Prostate gland (tissue), 2 donors: ENCODE measurements around the gene RAB4B. TPM values are rescaled to one million over a fixed set of nuclear protein-coding genes. Genes with fewer than 3 reads are reported as not detected.

Source experiments
- DNase-seq: peaks from one replicate; pipeline ENCODE4 v3.0.0-alpha.2; 2019; ENCODE audit warnings: low spot score
- H3K27ac ChIP-seq, 2 donors: fragments of 200-600 bp; sonication (generic); 2 replicates each; pipeline ENCODE4 v1.5.1; 2017 to 2019
- H3K27me3 ChIP-seq: fragments of 200-600 bp; sonication (generic); replicated peaks from 2 replicates; pipeline ENCODE4 v1.5.1; 2019; ENCODE audit not compliant: insufficient read depth
- H3K36me3 ChIP-seq, 2 donors: fragments of 200-600 bp; sonication (generic); 1 replicate in 1 of 2; 2 replicates in 1 of 2; pipeline versions ENCODE4 v1.5.1 to v1.8.1; 2017 to 2019
- H3K4me1 ChIP-seq: fragments of 200-600 bp; sonication (generic); replicated peaks from 2 replicates; pipeline ENCODE4 v1.5.1; 2019
- H3K4me3 ChIP-seq, 2 donors: fragments of 200-600 bp; sonication (generic); 2 replicates each; pipeline ENCODE4 v1.5.1; 2017 to 2019
- H3K9me3 ChIP-seq: fragments of 200-600 bp; sonication (generic); 2 replicates; pipeline ENCODE4 v1.5.1; 2017
- POLR2A ChIP-seq: fragments of 450-650 bp; IDR thresholded peaks from one replicate; pipeline ENCODE4 v1.6.1; 2016; ENCODE audit warnings: antibody characterized with exemption, mild to moderate bottlenecking
- POLR2AphosphoS5 ChIP-seq: sonication (generic); formaldehyde crosslinking; IDR thresholded peaks from one replicate; pipeline ENCODE4 v1.6.1; 2017; ENCODE audit warnings: antibody characterized with exemption
- WGBS: methylation state at CpG from one replicate; pipeline ENCODE4 v1.1.5; 2018; 5-methylcytosine and 5-hydroxymethylcytosine counted together
- intact Hi-C: fragments of 100-400 bp; cut with DNase I; formaldehyde crosslinking; loops from one replicate; pipeline ENCODE4 v1.14.2; 2022
- total RNA-seq, 2 donors: library from RNA; depleted of rRNA; stranded (reverse); fragments of >200 nt; gene quantifications; one replicate each; pipeline ENCODE4 v1.1.0, GENCODE V29; 2016
- TF ChIP-seq, protein P1 (sequence below), 4 experiments: fragments of 200-600 bp in 2 of 4; fragments of 450-650 bp in 2 of 4; sonication (generic) in 2 of 4; IDR thresholded peaks; 1 replicate in 3 of 4; 2 replicates in 1 of 4; pipeline ENCODE4 v1.5.1; 2016 to 2019; ENCODE audit warnings: antibody characterized with exemption in 4 of 4, mild to moderate bottlenecking in 2 of 4, moderate library complexity in 2 of 4

The RAB4B gene
- total RNA-seq, 2 donors from 2014 or later: 44.8 to 51.7 TPM

DNA sequence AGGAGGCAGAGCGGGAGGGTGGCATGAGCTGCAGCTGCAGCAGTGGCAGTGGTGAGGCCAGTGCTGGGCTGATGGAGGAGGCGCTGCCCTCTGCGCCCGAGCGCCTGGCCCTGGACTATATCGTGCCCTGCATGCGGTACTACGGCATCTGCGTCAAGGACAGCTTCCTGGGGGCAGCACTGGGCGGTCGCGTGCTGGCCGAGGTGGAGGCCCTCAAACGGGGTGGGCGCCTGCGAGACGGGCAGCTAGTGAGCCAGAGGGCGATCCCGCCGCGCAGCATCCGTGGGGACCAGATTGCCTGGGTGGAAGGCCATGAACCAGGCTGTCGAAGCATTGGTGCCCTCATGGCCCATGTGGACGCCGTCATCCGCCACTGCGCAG lies 22.9 kb downstream of the RAB4B start:
- TF ChIP-seq POLR2A (no peak), POLR2AphosphoS5 (no peak)
- TF ChIP-seq, protein P1, sequence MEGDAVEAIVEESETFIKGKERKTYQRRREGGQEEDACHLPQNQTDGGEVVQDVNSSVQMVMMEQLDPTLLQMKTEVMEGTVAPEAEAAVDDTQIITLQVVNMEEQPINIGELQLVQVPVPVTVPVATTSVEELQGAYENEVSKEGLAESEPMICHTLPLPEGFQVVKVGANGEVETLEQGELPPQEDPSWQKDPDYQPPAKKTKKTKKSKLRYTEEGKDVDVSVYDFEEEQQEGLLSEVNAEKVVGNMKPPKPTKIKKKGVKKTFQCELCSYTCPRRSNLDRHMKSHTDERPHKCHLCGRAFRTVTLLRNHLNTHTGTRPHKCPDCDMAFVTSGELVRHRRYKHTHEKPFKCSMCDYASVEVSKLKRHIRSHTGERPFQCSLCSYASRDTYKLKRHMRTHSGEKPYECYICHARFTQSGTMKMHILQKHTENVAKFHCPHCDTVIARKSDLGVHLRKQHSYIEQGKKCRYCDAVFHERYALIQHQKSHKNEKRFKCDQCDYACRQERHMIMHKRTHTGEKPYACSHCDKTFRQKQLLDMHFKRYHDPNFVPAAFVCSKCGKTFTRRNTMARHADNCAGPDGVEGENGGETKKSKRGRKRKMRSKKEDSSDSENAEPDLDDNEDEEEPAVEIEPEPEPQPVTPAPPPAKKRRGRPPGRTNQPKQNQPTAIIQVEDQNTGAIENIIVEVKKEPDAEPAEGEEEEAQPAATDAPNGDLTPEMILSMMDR (IDR thresholded peaks at IDR 0.05): no peak
- H3K36me3 ChIP-seq: peaks cover 0 to 6% of the 10 kb centered on the region in 2 donors
- intact Hi-C loops: no loop called here
- H3K4me1 ChIP-seq: peaks cover 55% of the 10 kb centered on the region
- WGBS: 86% methylated on average over 26 of the region's 27 CpGs
- no peaks in the 10 kb centered on the region for H3K27me3 ChIP-seq
- no peaks in the 10 kb centered on the region for H3K9me3 ChIP-seq
- DNase-seq: no peak
- H3K4me3 ChIP-seq: peak overlapping the region in 1 of 2 donors; percentile 98
- peak overlapping the region; percentile 93 to 97 for H3K27ac ChIP-seq

DNA sequence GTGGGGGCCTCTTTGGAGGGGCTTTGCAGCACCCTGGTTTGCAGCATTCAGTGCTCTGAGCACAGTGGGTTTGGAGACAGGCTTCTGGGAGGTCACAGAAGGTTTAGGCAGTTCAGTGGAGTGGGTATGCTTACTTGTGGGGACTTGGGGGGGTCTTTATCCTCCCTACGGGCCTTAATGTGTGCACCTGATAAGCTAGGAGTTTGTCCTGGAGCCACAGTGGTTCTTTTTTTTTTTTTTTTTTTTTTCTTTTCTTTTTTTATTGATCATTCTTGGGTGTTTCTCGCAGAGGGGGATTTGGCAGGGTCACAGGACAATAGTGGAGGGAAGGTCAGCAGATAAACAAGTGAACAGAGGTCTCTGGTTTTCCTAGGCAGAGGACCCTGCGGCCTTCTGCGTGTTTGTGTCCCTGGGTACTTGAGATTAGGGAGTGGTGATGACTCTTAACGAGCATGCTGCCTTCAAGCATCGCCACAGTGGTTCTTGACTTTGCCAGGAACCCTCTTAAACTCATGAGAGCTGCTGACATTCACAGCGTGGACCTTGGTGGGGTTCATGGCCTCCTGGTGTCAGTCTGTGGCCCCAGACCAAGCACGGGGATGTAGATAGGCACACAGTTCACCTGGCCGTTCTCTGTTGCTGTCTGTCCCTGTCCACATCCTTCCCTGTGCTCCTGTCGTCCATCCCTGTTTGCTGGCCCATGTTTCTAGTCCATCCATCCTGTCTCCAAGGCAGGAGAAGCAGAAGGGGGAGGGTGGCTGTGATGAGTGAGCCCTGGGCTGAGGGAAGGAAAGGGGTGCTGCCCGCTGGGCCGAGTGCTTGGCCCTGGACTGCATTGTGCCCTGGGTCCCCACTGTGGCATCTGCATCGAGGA lies 23.6 kb downstream of the RAB4B start:
- WGBS: 43% methylated on average over 13 of the region's 13 CpGs
- intact Hi-C loops: no loop called here
- Histone ChIP-seq H3K9me3 (no peaks in the 10 kb centered on the region), H3K27ac (peak overlapping the region; percentile 72 to 97), H3K4me1 (peaks cover 60% of the 10 kb centered on the region), H3K36me3 (peaks cover 0 to 6% of the 10 kb centered on the region in 2 donors), H3K4me3 (peak overlapping the region in 1 of 2 donors; percentile 6), H3K27me3 (no peaks in the 10 kb centered on the region)
- TF ChIP-seq, protein P1 (IDR thresholded peaks at IDR 0.05): no peak
- TF ChIP-seq POLR2A (no peak), POLR2AphosphoS5 (no peak)
- DNase-seq: no peak

DNA sequence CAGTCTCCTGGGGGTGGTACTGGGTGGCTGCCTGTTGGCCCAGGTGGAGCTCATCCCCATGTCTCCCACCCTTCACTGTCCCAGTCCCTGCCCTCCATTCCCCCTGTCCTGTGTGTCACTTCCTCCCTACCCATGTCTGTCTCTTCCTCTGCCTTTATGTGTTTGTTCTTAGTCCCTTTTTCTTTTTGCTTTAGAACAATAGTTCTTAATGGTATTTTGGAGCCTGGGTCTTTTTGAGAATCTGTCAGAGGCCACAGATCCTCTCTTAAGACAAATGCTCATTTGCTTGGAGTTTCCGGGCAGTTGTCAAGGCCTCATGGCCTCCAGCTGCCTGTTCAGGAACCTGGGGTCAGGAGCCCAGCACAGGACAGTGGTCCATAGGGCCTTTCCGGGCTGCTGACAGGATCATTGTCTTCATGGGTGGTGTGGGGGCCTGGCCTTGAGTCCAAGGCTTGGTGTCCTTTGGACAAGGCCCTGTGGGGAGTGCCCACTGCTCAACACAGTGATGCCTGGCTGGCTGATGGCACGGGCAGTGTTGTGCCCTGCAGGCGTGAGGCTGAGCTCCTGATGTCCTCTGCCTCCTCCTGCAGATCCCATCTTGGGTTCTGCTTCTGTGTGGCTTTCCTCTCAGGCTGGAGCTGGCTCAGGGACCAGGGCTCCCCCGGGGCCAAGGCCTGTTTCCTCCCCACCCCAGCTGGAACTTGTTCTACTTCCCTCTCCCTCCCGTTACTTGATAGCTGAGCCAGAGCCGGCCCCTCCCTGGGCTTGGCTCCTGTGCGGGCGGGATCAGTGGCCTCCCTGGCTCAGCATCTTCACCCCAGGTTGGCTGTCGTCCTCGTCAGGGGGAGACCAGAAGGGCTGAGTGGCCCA lies 24.5 kb downstream of the RAB4B start:
- intact Hi-C loops: no loop called here
- peak overlapping the region in 1 of 2 donors; percentile 6 for H3K4me3 ChIP-seq
- no peak for DNase-seq

DNA sequence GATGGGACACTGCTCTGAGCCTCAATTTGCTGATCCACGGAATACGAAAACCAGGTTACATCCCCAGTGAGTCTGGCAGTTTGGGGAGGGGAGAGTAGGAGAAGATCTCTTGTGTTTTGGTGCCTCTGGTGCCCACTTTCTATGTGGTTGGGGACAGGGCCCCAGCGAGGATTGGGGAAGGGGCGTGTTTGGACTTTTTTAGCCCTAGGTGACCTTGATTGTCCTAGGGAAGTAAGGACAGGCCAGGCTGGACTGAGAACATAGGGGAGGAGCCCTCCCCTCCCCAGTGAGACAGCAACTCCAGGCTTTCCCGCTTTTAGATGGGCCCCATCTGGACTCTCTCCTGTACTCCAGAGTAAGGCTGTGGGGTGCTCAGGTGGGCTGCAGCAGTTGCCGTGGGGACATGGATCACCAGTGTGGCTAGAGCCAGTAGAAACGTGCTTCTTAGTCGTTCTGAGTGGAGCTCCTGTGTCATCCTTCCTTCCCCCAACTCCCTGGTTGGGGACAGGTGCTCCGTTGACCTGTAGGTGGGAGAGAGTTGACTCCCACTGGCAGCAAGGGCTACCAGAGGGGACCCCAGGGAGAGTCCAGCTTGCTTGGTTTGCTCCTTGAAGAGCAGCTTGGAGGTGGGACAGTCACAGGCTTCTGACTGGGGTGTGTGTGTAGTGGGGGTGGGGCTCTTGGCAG lies 25.3 kb downstream of the RAB4B start:
- Histone ChIP-seq H3K9me3 (no peaks in the 10 kb centered on the region), H3K36me3 (peaks cover 0 to 6% of the 10 kb centered on the region in 2 donors), H3K4me3 (no peak overlapping the region), H3K4me1 (peaks cover 67% of the 10 kb centered on the region), H3K27ac (peak overlapping the region; percentile 72 to 97), H3K27me3 (no peaks in the 10 kb centered on the region)
- no peak for DNase-seq
- 35% methylated on average over 9 of the region's 9 CpGs for WGBS
- intact Hi-C loops: no loop called here
- TF ChIP-seq POLR2A: peak; percentile 49
- TF ChIP-seq, protein P1 (IDR thresholded peaks at IDR 0.05): no peak

More for the DNA sequence above, 24.5 kb downstream of the RAB4B start:
- H3K4me1 ChIP-seq: peaks cover 67% of the 10 kb centered on the region
- TF ChIP-seq, protein P1 (IDR thresholded peaks at IDR 0.05): no peak
- TF ChIP-seq POLR2AphosphoS5 (peak; percentile 43), POLR2A (peak; percentile 24)
- H3K27me3 ChIP-seq: no peaks in the 10 kb centered on the region
- peaks cover 0 to 6% of the 10 kb centered on the region in 2 donors for H3K36me3 ChIP-seq
- WGBS: 12% methylated on average over 11 of the region's 11 CpGs
- no peaks in the 10 kb centered on the region for H3K9me3 ChIP-seq
- H3K27ac ChIP-seq: peak overlapping the region; percentile 72 to 97
